ENCODE data around the gene GLS2.

GLS2 gene

GRCh38 chr12:56437430-56438176 lies 50.4 kb downstream of the GLS2 start:
- DNase-seq, result no peak

GRCh38 chr12:56434828-56435227 lies 53.1 kb downstream of the GLS2 start:
- DNase-seq, result no peak

GRCh38 chr12:56431850-56432249 lies 56.1 kb downstream of the GLS2 start:
- no peak for DNase-seq

GRCh38 chr12:56431288-56431687 lies 56.7 kb downstream of the GLS2 start:
- DNase-seq, result no peak

- DNase-seq, result no peak
Observed at GRCh38 chr12:56425940-56426438, 62.0 kb downstream of the GLS2 start.

- no peak for DNase-seq
Observed at GRCh38 chr12:56425193-56425592, 62.8 kb downstream of the GLS2 start.
